DOHH2 (cell line): Measurements from ENCODE around the gene AHSG.

ENCODE experiments used
- CTCF ChIP-seq: fragments of 200-600 bp; sonication (generic); IDR thresholded peaks from one replicate; pipeline ENCODE4 v1.5.1; 2014; ENCODE audit warnings: antibody characterized with exemption, mild to moderate bottlenecking, low read depth, low read length; ENCODE audit not compliant: poor library complexity, severe bottlenecking
- EZH2phosphoT487 ChIP-seq: fragments of 200-600 bp; sonication (generic); IDR thresholded peaks from 2 replicates; pipeline ENCODE4 v1.6.1; 2017; ENCODE audit warnings: borderline replicate concordance, mild to moderate bottlenecking, antibody characterized with exemption, low read length, moderate library complexity, mixed read lengths

DNA sequence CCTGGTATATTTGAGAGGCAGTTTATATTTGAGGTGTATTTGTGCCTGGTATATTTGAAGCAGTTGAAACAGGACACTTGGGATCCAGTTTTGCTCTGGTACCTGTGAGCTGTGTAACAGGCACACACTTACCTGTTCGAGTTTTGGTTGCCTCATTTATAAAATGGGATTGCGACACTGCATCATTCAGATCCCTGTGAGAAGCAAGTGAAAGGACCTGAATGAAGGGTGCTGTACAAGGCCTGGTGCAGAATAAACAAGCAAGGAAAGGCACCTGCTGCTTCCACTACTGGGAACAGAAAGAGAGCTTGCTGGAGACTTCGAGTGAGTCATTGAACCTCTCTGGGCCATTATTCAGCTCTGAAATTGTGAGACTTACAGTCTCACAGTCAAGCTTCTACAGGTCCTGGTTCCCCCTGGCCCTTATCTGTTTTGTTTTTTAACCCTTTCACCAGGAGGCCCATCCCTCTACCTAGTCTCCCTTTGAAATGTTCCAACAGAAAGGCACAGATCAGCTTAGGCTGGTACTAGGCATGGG, 38.9 kb downstream of the AHSG start:
- no peak for TF ChIP-seq CTCF
- no peak for TF ChIP-seq EZH2phosphoT487
